OCI-LY7 (cell line): ENCODE measurements around the gene CDC42BPG. TPM values are rescaled to one million over a fixed set of nuclear protein-coding genes. Genes with fewer than 3 reads are reported as not detected.

Experiments used
- BruUV-seq: library from RNA; stranded (reverse); fragments of 400-500 nt; replicated peaks from 2 replicates; lab custom pipeline; 2021; lab: Mats Ljungman, UMichigan
- CTCF ChIA-PET: fragments of 300-600 bp; sonication (Branson Sonifier 250); formaldehyde crosslinking; loops from one replicate; lab custom pipeline; 2022; ENCODE audit warnings: antibody characterized with exemption; ENCODE audit not compliant: unreplicated experiment; lab: Charles Lee
- POLR2A ChIA-PET: fragments of 300-600 bp; sonication (Branson Sonifier 250); formaldehyde crosslinking; loops from one replicate; lab custom pipeline; 2022; ENCODE audit warnings: antibody characterized with exemption; lab: Charles Lee
- DNase-seq: peaks from one replicate; pipeline ENCODE4 v3.0.0-alpha.2; 2015; ENCODE audit warnings: low spot score
- H2AFZ ChIP-seq: fragments of 200-600 bp; sonication (generic), shearing (Covaris generic); 2 replicates; pipeline ENCODE4 v1.6.1; 2014; ENCODE audit warnings: mild to moderate bottlenecking, antibody characterized with exemption, low read length, moderate library complexity
- H3K27ac ChIP-seq: fragments of 200-600 bp; sonication (generic); 2 replicates; pipeline ENCODE4 v1.5.1; 2014; ENCODE audit warnings: mixed run types, low read depth, mild to moderate bottlenecking, moderate library complexity, low read length, inconsistent platforms; ENCODE audit not compliant: poor library complexity, severe bottlenecking
- H3K36me3 ChIP-seq: fragments of 200-600 bp; sonication (generic); 2 replicates; pipeline ENCODE4 v1.6.1; 2014; ENCODE audit warnings: mild to moderate bottlenecking, antibody characterized with exemption, low read length, moderate library complexity, mixed read lengths; ENCODE audit not compliant: insufficient read depth
- H3K4me1 ChIP-seq: fragments of 200-600 bp; sonication (generic); 2 replicates; pipeline ENCODE4 v1.5.1; 2014; ENCODE audit warnings: mild to moderate bottlenecking, low read length; ENCODE audit not compliant: insufficient read depth, poor library complexity, severe bottlenecking
- H3K4me2 ChIP-seq: fragments of 200-600 bp; sonication (generic); 2 replicates; pipeline ENCODE4 v1.6.1; 2014; ENCODE audit warnings: mild to moderate bottlenecking, low read length
- H3K4me3 ChIP-seq: fragments of 200-600 bp; sonication (generic); 2 replicates; pipeline ENCODE4 v1.5.1; 2014; ENCODE audit warnings: mild to moderate bottlenecking, low read depth, low read length; ENCODE audit not compliant: poor library complexity, severe bottlenecking
- H3K79me2 ChIP-seq: fragments of 200-600 bp; sonication (generic); 2 replicates; pipeline ENCODE4 v1.6.1; 2016; ENCODE audit warnings: low read depth, mild to moderate bottlenecking, low read length, moderate library complexity, mixed read lengths; ENCODE audit not compliant: insufficient read depth
- H3K9me2 ChIP-seq: fragments of 200-600 bp; sonication (generic); 2 replicates; pipeline ENCODE4 v1.6.1; 2016; ENCODE audit warnings: mild to moderate bottlenecking, low read length, mixed read lengths; ENCODE audit not compliant: insufficient read depth
- H3K9me3 ChIP-seq: fragments of 200-600 bp; sonication (generic); 2 replicates; pipeline ENCODE4 v1.6.1; 2014; ENCODE audit warnings: mild to moderate bottlenecking, mixed run types, low read length, mixed read lengths
- H4K20me1 ChIP-seq: fragments of 200-600 bp; sonication (generic); 2 replicates; pipeline ENCODE4 v1.6.1; 2014; ENCODE audit warnings: mild to moderate bottlenecking, antibody characterized with exemption, low read length, moderate library complexity, mixed read lengths; ENCODE audit not compliant: insufficient read depth
- CTCF ChIP-seq: fragments of 200-600 bp; sonication (generic); conservative IDR thresholded peaks from 2 replicates; pipeline ENCODE4 v1.5.1; 2014; ENCODE audit warnings: mild to moderate bottlenecking, antibody characterized with exemption, low read length, moderate library complexity, mixed read lengths
- EZH2phosphoT487 ChIP-seq: fragments of 200-600 bp; sonication (generic); IDR thresholded peaks from 2 replicates; pipeline ENCODE4 v1.6.1; 2018; ENCODE audit warnings: low read depth, borderline replicate concordance, mild to moderate bottlenecking, mixed run types, antibody characterized with exemption, low read length, moderate library complexity, mixed read lengths
- intact Hi-C: fragments of 100-400 bp; cut with micrococcal nuclease; formaldehyde crosslinking; loops from one replicate; pipeline ENCODE4 v1.10.0; 2022; ENCODE audit not compliant: unreplicated experiment
- total RNA-seq, 2 experiments: library from RNA; depleted of rRNA in 1 of 2; stranded (reverse); fragments of >200 nt in 1 of 2; shearing (Covaris generic) in 1 of 2; gene quantifications; 2 replicates each; pipeline ENCODE4 v1.2.3, GENCODE V29; 2014 to 2022

Gene CDC42BPG
- total RNA-seq, 2 experiments from 2014 or later: 3.5 to 4.9 TPM

GRCh38 chr11:64863391-64864060, 19.1 kb upstream of the CDC42BPG start:
- no peaks in the 10 kb centered on the region for H4K20me1 ChIP-seq
- CTCF ChIA-PET: interaction anchor here (1.1 to 2.8 kb wide), 5 partner anchors 10 to 25 kb away, joined by 3 to 20 read pairs (median 6); partner anchors contain the start of gene CDC42BPG
- H3K27ac ChIP-seq: peak overlapping the region; percentile 97
- H3K9me2 ChIP-seq: no peaks in the 10 kb centered on the region
- POLR2A ChIA-PET: interaction anchor here (1.2 to 13.0 kb wide), 3 partner anchors 13 to 47 kb away, joined by 4 to 178 read pairs (median 115); partner anchors contain the start of gene EHD1
- peak overlapping the region; percentile 87 for H3K4me2 ChIP-seq
- peaks cover 38% of the 10 kb centered on the region for H3K36me3 ChIP-seq
- peak overlapping the region; percentile 59 for H3K4me3 ChIP-seq
- BruUV-seq: no TSS peak
- intact Hi-C loops: loop anchor here (2.0 kb wide), 1 partner anchor 13 kb away; no protein-coding TSS in a partner anchor
- no peak overlapping the region for H2AFZ ChIP-seq
- DNase-seq: no peak
- peaks cover 81% of the 10 kb centered on the region for H3K79me2 ChIP-seq
- peaks cover 100% of the 10 kb centered on the region for H3K4me1 ChIP-seq
- H3K9me3 ChIP-seq: no peaks in the 10 kb centered on the region
- TF ChIP-seq EZH2phosphoT487 (no peak), CTCF (no peak)

- H3K9me2 ChIP-seq: no peaks in the 10 kb centered on the region
- DNase-seq: no peak
- H4K20me1 ChIP-seq: no peaks in the 10 kb centered on the region
- H2AFZ ChIP-seq: no peak overlapping the region
- peaks cover 80% of the 10 kb centered on the region for H3K79me2 ChIP-seq
- H3K36me3 ChIP-seq: peaks cover 39% of the 10 kb centered on the region
- H3K4me1 ChIP-seq: peaks cover 99% of the 10 kb centered on the region
- intact Hi-C loops: no loop called here
- no TSS peak for BruUV-seq
- H3K4me3 ChIP-seq: peak overlapping the region; percentile 59
- POLR2A ChIA-PET: interaction anchor here (1.2 to 13.0 kb wide), 3 partner anchors 12 to 46 kb away, joined by 4 to 178 read pairs (median 115); partner anchors contain the start of gene EHD1
- H3K27ac ChIP-seq: peak overlapping the region; percentile 97
- CTCF ChIA-PET: interaction anchor here (1.1 to 2.8 kb wide), 4 partner anchors 12 to 25 kb away, joined by 3 to 20 read pairs (median 6); no protein-coding TSS in a partner anchor
- TF ChIP-seq EZH2phosphoT487 (no peak), CTCF (no peak)
- H3K9me3 ChIP-seq: no peaks in the 10 kb centered on the region
- H3K4me2 ChIP-seq: peak overlapping the region; percentile 87
Measured at GRCh38 chr11:64862987-64863390, 18.5 kb upstream of the CDC42BPG start.
